ENCODE data around the gene DAB2IP.

GRCh38 chr9:121603028-121603427 lies 48.4 kb upstream of the DAB2IP start:
- TF ChIP-seq CTCF (IDR thresholded peaks at IDR 0.05; ENCODE audit: borderline replicate concordance, extremely low read depth, low read length, poor library complexity, severe bottlenecking), result no peak
- no peak for TF ChIP-seq EZH2 (IDR thresholded peaks at IDR 0.05; ENCODE audit: borderline replicate concordance, low read depth, low read length, severe bottlenecking)

Data from DND-41 (cell line).